ENCODE measurements around the gene ZNF205. TPM values are rescaled to one million over a fixed set of nuclear protein-coding genes. Genes with fewer than 3 reads are reported as not detected.

The ZNF205 gene
- total RNA-seq, 1 donor from 2014 or later: 23.9 TPM

DNA sequence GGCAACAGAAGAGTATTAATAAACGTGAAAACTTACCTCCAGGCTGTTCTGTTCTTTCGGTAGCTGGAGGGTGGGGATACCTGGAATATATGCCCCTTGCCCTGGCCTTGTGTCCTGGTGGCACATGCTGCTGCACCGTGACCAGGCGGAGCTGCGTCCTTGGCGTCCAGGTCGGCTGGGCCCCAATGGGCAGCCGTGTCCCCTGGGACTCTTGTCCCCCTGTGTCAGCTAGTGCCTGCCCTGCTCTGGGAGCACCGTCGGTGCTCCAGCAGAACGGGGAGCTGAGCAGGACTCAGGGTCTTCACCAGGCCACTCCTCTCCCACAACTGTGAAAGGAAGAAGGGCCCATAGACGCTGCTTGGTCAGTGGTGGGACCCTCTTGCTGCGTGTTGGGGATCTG lies 30.4 kb downstream of the ZNF205 start:
- Mint-ChIP-seq H3K4me1 (ENCODE audit: low read depth) (no peaks in the 10 kb centered on the region), H3K27ac (no peak overlapping the region), H3K9me3 (ENCODE audit: low read depth) (no peaks in the 10 kb centered on the region), H3K4me3 (ENCODE audit: low read depth) (no peak overlapping the region), H3K27me3 (peaks cover 6% of the 10 kb centered on the region), H3K36me3 (ENCODE audit: insufficient read depth) (peaks cover 11% of the 10 kb centered on the region)
- no peak for DNase-seq (ENCODE audit: low spot score, unreplicated experiment)
- TF ChIP-seq, protein P1, sequence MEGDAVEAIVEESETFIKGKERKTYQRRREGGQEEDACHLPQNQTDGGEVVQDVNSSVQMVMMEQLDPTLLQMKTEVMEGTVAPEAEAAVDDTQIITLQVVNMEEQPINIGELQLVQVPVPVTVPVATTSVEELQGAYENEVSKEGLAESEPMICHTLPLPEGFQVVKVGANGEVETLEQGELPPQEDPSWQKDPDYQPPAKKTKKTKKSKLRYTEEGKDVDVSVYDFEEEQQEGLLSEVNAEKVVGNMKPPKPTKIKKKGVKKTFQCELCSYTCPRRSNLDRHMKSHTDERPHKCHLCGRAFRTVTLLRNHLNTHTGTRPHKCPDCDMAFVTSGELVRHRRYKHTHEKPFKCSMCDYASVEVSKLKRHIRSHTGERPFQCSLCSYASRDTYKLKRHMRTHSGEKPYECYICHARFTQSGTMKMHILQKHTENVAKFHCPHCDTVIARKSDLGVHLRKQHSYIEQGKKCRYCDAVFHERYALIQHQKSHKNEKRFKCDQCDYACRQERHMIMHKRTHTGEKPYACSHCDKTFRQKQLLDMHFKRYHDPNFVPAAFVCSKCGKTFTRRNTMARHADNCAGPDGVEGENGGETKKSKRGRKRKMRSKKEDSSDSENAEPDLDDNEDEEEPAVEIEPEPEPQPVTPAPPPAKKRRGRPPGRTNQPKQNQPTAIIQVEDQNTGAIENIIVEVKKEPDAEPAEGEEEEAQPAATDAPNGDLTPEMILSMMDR (IDR thresholded peaks at IDR 0.05; ENCODE audit: unreplicated experiment): no peak

DNA sequence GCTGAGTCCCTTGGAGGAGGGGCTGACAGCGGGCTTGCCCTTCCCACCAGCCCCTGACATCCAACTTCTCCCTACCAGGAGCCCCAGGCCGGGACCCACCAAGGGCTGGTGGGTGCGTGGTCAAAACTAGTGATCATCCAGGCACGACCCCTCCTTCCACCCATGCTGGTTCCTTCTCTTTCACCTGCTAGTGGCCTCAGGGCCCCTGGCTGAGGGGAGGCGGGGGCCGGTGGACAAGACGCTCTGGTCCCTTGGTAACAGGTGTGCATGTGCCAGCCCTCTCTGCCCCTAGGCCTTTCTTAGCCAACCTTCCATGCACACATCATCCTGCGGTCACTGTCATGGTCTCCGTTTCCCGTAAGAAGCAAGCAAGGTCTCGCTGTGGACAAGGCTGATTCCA lies 30.8 kb downstream of the ZNF205 start:
- Mint-ChIP-seq H3K4me3 (ENCODE audit: low read depth) (no peak overlapping the region), H3K27me3 (peaks cover 6% of the 10 kb centered on the region), H3K4me1 (ENCODE audit: low read depth) (no peaks in the 10 kb centered on the region), H3K27ac (no peak overlapping the region), H3K36me3 (ENCODE audit: insufficient read depth) (peaks cover 11% of the 10 kb centered on the region), H3K9me3 (ENCODE audit: low read depth) (no peaks in the 10 kb centered on the region)
- TF ChIP-seq, protein P1 (IDR thresholded peaks at IDR 0.05; ENCODE audit: unreplicated experiment): no peak
- DNase-seq (ENCODE audit: low spot score, unreplicated experiment): no peak

DNA sequence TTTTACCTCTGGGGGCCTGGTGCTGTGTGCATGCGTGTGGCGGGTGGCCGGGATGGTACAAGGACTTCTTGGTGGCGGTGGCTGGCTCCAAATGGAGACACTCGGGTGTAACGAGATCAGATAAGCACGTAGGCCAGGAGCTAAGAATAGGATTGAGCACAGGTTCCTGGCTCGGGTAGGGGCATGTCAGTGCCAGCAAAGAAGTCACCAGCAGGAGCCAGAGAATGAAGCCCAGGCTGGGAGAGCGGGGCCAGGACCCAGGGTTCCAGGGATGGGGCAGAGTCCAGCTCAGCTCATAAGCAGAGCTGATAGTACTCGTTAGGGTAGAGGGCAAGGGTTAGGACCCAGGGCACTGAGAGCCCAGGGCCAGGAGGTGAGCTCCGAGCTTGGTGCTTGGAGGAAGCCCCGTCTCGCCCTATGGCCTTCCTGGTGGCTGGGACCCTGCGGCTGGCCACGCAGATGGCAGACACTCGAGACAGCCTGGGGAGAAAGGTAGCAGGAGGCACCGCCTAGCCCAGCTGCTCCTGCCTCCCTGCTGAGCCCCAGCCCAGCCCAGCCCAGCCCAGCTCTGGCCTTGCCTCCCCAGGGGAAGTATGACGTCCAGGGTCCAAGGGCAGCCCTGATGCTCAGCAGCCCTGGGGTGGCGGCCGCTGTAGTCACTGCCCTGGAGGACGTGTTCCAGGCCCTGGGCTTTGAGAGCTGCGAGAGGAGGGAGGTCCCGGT lies 31.4 kb downstream of the ZNF205 start:
- Mint-ChIP-seq H3K9me3 (ENCODE audit: low read depth) (no peaks in the 10 kb centered on the region), H3K4me3 (ENCODE audit: low read depth) (no peak overlapping the region), H3K36me3 (ENCODE audit: insufficient read depth) (peaks cover 11% of the 10 kb centered on the region), H3K27ac (no peak overlapping the region), H3K27me3 (peaks cover 6% of the 10 kb centered on the region), H3K4me1 (ENCODE audit: low read depth) (no peaks in the 10 kb centered on the region)
- TF ChIP-seq, protein P1 (IDR thresholded peaks at IDR 0.05; ENCODE audit: unreplicated experiment): no peak
- no peak for DNase-seq (ENCODE audit: low spot score, unreplicated experiment)

DNA sequence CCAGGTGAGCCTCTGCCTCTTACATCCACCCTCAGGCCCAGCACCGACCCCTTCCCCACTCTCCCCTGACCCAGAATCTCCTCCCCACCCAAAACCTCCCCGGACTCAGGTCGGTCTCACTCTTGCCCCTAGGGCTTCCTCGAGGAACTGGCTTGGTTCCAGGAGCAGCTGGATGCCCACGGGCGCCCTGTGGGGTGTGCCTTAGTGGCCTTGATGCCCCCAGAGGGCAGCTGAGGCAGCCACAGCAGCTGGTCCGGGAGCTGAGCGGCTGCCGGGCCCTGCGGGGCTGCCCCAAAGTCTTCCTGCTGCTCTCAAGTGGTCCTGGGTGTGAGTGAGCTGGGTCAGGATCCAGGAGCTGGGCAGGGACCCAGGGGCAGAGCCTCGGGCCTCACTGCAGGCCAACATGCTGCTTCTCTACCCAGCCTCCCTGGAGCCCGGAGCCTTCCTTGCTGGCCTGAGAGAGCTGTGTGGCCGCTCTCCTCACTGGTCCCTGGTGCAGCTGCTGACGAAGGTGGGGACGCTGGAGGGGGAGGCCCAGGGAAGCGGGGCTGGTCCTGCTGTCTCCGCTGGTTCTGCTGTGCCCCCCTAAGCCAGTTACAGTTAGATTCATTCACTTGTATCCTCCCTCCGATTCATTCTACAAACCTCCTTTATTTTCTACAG lies 32.1 kb downstream of the ZNF205 start:
- no peak overlapping the region for H3K27ac Mint-ChIP-seq
- H3K9me3 Mint-ChIP-seq (ENCODE audit: low read depth): no peaks in the 10 kb centered on the region
- H3K4me3 Mint-ChIP-seq (ENCODE audit: low read depth): no peak overlapping the region
- no peaks in the 10 kb centered on the region for H3K4me1 Mint-ChIP-seq (ENCODE audit: low read depth)
- H3K36me3 Mint-ChIP-seq (ENCODE audit: insufficient read depth): peaks cover 7% of the 10 kb centered on the region
- TF ChIP-seq, protein P1 (IDR thresholded peaks at IDR 0.05; ENCODE audit: unreplicated experiment): no peak
- no peak for DNase-seq (ENCODE audit: low spot score, unreplicated experiment)
- peaks cover 6% of the 10 kb centered on the region for H3K27me3 Mint-ChIP-seq

DNA sequence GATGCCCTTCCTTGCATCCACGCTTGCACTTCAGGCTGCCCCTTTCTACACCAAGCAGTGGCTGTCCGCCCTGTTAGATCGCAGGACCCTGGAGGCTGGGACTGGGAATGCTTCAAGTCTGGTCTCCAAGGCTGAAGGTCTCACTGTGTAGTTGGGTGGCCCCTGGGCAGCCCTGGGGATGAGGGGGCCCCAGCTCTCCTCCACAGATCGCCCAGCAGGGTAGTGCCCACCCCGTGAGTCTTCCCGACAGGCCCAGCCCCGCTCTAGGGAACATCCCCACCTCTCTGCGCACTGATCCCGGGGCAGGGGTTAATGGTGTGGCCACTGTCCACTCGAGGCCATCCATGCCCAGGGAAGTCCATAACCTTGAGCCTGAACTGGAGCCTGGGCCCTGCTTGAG lies 32.8 kb downstream of the ZNF205 start:
- Mint-ChIP-seq H3K4me1 (ENCODE audit: low read depth) (no peaks in the 10 kb centered on the region), H3K27ac (no peak overlapping the region), H3K36me3 (ENCODE audit: insufficient read depth) (peaks cover 7% of the 10 kb centered on the region), H3K9me3 (ENCODE audit: low read depth) (no peaks in the 10 kb centered on the region), H3K27me3 (peaks cover 6% of the 10 kb centered on the region), H3K4me3 (ENCODE audit: low read depth) (no peak overlapping the region)
- no peak for DNase-seq (ENCODE audit: low spot score, unreplicated experiment)
- TF ChIP-seq, protein P1 (IDR thresholded peaks at IDR 0.05; ENCODE audit: unreplicated experiment): no peak
